Activated CD8-positive, alpha-beta T cell treated with anti-CD3 and anti-CD28 coated beads, Interleukin-2, amount 10 ng/mL, durations not matched to agents 7 days and 5 days (primary cell): ENCODE data around the gene ST14. TPM values are rescaled to one million over a fixed set of nuclear protein-coding genes. Genes with fewer than 3 reads are reported as not detected.

ENCODE experiments used
- ATAC-seq: fragments of 150-1000 bp; cut with Tn5 transposase; one replicate; pipeline ENCODE4 v1.10.0; 2021; ENCODE audit warnings: moderate library complexity
- CTCF ChIA-PET: fragments of 350-600 bp; sonication (Branson Sonifier 250); formaldehyde crosslinking; loops from one replicate; lab custom pipeline; 2021; ENCODE audit warnings: antibody characterized with exemption; lab: Charles Lee
- POLR2A ChIA-PET: fragments of 350-600 bp; sonication (Branson Sonifier 250); formaldehyde crosslinking; loops from one replicate; lab custom pipeline; 2021; ENCODE audit warnings: antibody characterized with exemption; lab: Charles Lee
- DNase-seq: peaks from one replicate; pipeline ENCODE4 v3.0.0-alpha.2; 2020
- H3K27ac Mint-ChIP-seq: one replicate; pipeline ENCODE4 v1.8.0; 2021; ENCODE audit warnings: mild to moderate bottlenecking, mixed read lengths
- H3K27me3 Mint-ChIP-seq: one replicate; pipeline ENCODE4 v1.8.0; 2021; ENCODE audit warnings: low read depth, mixed read lengths
- H3K36me3 Mint-ChIP-seq: one replicate; pipeline ENCODE4 v1.8.0; 2021; ENCODE audit warnings: low read depth, mixed read lengths
- H3K4me1 Mint-ChIP-seq: one replicate; pipeline ENCODE4 v1.8.0; 2021; ENCODE audit warnings: low read depth, mixed read lengths
- H3K4me3 Mint-ChIP-seq: one replicate; pipeline ENCODE4 v1.8.0; 2021; ENCODE audit warnings: mild to moderate bottlenecking, mixed read lengths
- H3K9me3 Mint-ChIP-seq: one replicate; pipeline ENCODE4 v1.8.0; 2022; ENCODE audit warnings: mixed read lengths; ENCODE audit not compliant: insufficient read depth
- total RNA-seq, 2 experiments: library from RNA; stranded (reverse); gene quantifications; one replicate each; pipeline ENCODE4 v1.2.3, GENCODE V29; 2021

ST14 gene
- total RNA-seq, 2 experiments from 2014 or later: not detected

DNA sequence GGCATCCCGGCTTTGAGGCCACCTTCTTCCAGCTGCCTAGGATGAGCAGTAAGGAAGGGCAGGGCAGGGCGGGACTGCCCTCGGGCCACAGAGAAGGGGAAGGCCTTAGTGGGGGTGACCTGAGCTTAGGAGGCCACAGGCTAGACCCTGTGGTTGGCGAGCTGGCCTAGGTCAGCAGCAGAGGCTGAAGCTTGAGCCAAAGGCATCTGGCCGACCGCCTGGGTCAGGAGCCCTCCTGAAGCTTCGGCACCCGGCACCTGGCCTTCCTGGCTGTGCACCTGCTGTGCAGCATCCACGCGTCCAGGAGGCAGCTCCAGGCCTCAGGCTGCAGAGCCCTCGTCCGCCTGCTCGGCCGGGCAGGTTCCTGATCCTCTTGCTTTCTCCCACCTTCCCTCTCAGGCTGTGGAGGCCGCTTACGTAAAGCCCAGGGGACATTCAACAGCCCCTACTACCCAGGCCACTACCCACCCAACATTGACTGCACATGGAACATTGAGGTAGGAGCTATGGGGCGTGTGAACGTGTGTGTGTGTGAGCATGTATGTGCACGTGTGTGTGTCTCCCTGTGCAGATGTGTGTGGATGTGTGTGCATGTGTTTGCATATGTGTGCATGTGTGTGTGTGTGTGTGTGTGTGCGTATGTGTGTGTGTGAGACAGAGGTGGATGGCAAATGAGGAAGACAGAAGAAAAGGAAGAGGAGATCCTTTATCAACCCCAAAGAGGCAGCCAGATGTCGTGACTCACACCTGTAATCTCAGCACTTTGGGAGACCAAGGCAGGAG is 34.9 kb downstream of the ST14 start:
- no peak overlapping the region for H3K27ac Mint-ChIP-seq
- DNase-seq (no peak), ATAC-seq (no peak)
- CTCF ChIA-PET: no interaction called here
- no peaks in the 10 kb centered on the region for H3K9me3 Mint-ChIP-seq
- H3K27me3 Mint-ChIP-seq: no peaks in the 10 kb centered on the region
- POLR2A ChIA-PET: interaction anchor here (0.5 kb wide), 1 partner anchor 289 kb away, joined by 3 read pairs; no protein-coding TSS in a partner anchor
- no peak overlapping the region for H3K4me3 Mint-ChIP-seq
- no peaks in the 10 kb centered on the region for H3K4me1 Mint-ChIP-seq
- no peaks in the 10 kb centered on the region for H3K36me3 Mint-ChIP-seq

DNA sequence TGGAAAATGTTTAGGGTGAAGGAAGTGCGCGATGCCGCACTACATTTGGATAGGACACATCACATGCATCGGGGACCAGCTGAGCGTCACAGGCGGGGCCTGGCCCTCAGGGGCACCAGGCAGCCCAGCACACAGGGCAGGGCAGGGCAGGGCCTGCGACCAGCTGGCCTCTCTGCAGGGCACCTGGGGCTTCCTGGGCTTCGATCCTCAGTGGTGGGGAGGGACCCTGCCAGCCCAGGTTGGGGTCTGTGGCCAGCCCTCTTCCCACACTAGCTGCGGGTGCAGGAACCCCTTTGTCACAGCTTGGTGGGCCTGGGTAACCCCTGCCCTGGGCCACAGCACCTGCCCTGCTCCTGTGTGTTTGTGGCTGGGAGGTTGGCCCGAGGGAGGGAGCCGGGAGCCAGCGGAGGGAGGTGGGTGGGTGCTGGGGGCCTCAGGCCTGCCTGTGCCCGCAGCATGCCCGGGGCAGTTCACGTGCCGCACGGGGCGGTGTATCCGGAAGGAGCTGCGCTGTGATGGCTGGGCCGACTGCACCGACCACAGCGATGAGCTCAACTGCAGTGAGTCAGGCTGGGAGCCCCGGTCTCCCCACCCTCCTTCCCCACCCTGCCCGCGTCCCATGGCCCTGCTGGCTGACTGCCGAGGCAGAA is 37.9 kb downstream of the ST14 start:
- DNase-seq (no peak), ATAC-seq (no peak)
- no peaks in the 10 kb centered on the region for H3K36me3 Mint-ChIP-seq
- no peaks in the 10 kb centered on the region for H3K4me1 Mint-ChIP-seq
- POLR2A ChIA-PET: no interaction called here
- H3K9me3 Mint-ChIP-seq: no peaks in the 10 kb centered on the region
- CTCF ChIA-PET: no interaction called here
- no peak overlapping the region for H3K27ac Mint-ChIP-seq
- H3K27me3 Mint-ChIP-seq: no peaks in the 10 kb centered on the region
- H3K4me3 Mint-ChIP-seq: no peak overlapping the region

DNA sequence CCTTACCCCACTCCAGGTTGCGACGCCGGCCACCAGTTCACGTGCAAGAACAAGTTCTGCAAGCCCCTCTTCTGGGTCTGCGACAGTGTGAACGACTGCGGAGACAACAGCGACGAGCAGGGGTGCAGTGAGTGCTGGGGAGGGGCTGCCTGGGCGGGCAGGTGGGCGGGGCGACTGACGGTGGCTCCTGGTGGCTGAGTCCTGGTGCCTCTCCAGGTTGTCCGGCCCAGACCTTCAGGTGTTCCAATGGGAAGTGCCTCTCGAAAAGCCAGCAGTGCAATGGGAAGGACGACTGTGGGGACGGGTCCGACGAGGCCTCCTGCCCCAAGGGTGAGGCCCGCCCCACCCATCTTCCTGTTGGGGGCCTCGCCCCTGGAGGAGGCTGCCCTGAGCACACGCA is 38.7 kb downstream of the ST14 start:
- ATAC-seq: no peak
- Mint-ChIP-seq H3K4me1 (no peaks in the 10 kb centered on the region), H3K27me3 (no peaks in the 10 kb centered on the region), H3K27ac (no peak overlapping the region), H3K36me3 (no peaks in the 10 kb centered on the region), H3K9me3 (no peaks in the 10 kb centered on the region), H3K4me3 (no peak overlapping the region)
- no peak for DNase-seq
- ChIA-PET CTCF (no interaction called here), POLR2A (no interaction called here)

DNA sequence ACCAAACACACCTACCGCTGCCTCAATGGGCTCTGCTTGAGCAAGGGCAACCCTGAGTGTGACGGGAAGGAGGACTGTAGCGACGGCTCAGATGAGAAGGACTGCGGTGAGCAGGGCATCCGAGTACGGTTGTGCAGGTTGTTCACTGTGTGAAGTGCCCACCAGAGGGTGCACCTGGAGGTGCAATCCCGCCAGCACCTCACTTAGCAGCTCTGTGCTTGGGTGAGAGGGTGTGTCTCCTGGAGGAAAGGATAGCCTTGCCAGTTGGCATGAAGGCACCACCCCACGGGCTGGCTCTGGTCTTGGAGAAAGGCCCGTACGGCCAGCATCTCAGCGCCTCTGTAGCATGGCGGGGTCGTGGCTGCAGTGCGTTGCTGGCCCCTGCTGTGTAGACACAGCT is 39.4 kb downstream of the ST14 start:
- no peak overlapping the region for H3K27ac Mint-ChIP-seq
- no peaks in the 10 kb centered on the region for H3K27me3 Mint-ChIP-seq
- H3K36me3 Mint-ChIP-seq: no peaks in the 10 kb centered on the region
- H3K4me1 Mint-ChIP-seq: no peaks in the 10 kb centered on the region
- no peaks in the 10 kb centered on the region for H3K9me3 Mint-ChIP-seq
- no peak overlapping the region for H3K4me3 Mint-ChIP-seq
- DNase-seq (no peak), ATAC-seq (no peak)
- POLR2A ChIA-PET: no interaction called here
- CTCF ChIA-PET: no interaction called here

DNA sequence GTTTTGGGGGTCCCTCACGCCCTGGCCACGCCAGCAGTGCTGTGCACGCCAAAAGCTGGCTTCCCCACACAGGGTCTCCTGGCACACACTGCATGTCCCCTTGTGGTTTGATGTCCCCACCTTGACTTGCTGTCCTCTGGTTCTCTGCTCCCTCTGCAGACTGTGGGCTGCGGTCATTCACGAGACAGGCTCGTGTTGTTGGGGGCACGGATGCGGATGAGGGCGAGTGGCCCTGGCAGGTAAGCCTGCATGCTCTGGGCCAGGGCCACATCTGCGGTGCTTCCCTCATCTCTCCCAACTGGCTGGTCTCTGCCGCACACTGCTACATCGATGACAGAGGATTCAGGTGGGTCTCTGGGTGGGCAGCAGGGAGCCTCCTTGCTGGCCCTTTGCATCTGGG is 40.2 kb downstream of the ST14 start:
- CTCF ChIA-PET: no interaction called here
- no peaks in the 10 kb centered on the region for H3K36me3 Mint-ChIP-seq
- H3K9me3 Mint-ChIP-seq: no peaks in the 10 kb centered on the region
- POLR2A ChIA-PET: interaction anchor here (0.5 kb wide), 1 partner anchor 138 kb away, joined by 4 read pairs; no protein-coding TSS in a partner anchor
- H3K4me3 Mint-ChIP-seq: no peak overlapping the region
- H3K27me3 Mint-ChIP-seq: no peaks in the 10 kb centered on the region
- H3K4me1 Mint-ChIP-seq: no peaks in the 10 kb centered on the region
- ATAC-seq (no peak), DNase-seq (no peak)
- no peak overlapping the region for H3K27ac Mint-ChIP-seq

DNA sequence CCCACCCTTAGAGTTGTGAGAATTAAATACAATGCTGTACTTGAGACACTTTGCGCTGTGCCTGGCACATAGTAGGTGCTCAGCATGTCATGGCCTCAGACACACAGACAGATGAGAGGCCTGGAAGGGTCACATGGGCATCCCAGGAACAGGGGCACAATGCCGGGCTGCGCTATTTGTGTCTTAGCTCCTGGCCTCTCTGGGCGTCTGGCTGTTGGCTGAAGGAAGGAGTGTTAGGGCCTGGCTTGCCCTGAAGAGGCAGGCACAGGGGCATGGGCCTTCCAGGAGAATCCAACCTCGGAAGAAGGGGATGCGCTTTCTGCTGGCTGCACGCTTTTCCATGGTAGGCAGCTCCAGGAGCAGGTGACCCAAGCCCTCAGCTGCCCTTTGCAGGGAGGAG is 41.4 kb downstream of the ST14 start:
- no peaks in the 10 kb centered on the region for H3K4me1 Mint-ChIP-seq
- POLR2A ChIA-PET: no interaction called here

DNA sequence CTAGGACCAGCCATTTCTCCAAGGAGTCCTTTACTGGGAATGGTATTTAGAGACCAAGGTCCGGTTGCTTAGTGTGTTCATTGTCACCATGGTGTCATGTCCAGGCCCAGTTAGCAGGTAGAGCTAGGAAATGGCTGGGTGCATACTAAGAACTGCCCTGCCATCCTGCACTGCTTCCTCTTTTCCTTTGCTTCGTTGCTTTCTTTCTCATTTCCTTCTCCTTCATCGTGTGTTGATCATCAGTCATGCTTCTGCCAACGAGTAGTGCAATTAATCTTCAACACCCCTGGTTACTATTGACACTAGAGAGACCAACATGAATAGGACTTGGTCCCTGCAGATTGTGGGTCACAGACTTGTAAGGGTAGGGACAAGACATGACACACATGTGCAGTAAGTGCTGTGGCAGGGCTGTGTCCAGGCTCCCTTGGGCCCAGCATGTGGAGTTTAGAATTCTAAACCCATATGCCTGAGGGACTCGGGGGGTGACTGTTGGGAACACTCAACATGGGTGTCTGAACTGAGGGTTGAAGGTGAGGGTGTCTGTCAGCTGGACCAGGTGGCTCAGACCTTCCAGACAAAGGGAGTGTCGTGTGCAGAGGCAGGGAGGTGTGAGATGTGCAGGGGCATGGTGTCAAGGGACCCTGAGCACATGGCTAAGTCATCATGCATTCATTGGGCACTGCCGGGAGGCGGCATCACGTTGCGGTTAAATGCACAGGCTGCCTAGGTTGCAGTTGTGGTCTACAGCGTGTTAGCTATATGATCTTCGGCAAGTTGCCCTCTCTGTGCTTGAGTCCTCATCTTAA is 42.6 kb downstream of the ST14 start:
- no peak overlapping the region for H3K27ac Mint-ChIP-seq
- no peaks in the 10 kb centered on the region for H3K36me3 Mint-ChIP-seq
- ChIA-PET CTCF (interaction anchor here (2.2 kb wide), 1 partner anchor 11 kb away, joined by 6 read pairs; no protein-coding TSS in a partner anchor), POLR2A (no interaction called here)
- no peaks in the 10 kb centered on the region for H3K27me3 Mint-ChIP-seq
- no peak for DNase-seq
- H3K9me3 Mint-ChIP-seq: no peaks in the 10 kb centered on the region
- ATAC-seq: no peak
- H3K4me3 Mint-ChIP-seq: no peak overlapping the region
- no peaks in the 10 kb centered on the region for H3K4me1 Mint-ChIP-seq

More for the DNA sequence above, 41.4 kb downstream of the ST14 start:
- H3K9me3 Mint-ChIP-seq: no peaks in the 10 kb centered on the region
- no peaks in the 10 kb centered on the region for H3K27me3 Mint-ChIP-seq
- CTCF ChIA-PET: interaction anchor here (0.8 to 2.2 kb wide), 2 partner anchors 12 to 661 kb away, joined by 3 to 6 read pairs; no protein-coding TSS in a partner anchor
- no peak overlapping the region for H3K27ac Mint-ChIP-seq
- ATAC-seq (no peak), DNase-seq (no peak)
- no peak overlapping the region for H3K4me3 Mint-ChIP-seq
- no peaks in the 10 kb centered on the region for H3K36me3 Mint-ChIP-seq

DNA sequence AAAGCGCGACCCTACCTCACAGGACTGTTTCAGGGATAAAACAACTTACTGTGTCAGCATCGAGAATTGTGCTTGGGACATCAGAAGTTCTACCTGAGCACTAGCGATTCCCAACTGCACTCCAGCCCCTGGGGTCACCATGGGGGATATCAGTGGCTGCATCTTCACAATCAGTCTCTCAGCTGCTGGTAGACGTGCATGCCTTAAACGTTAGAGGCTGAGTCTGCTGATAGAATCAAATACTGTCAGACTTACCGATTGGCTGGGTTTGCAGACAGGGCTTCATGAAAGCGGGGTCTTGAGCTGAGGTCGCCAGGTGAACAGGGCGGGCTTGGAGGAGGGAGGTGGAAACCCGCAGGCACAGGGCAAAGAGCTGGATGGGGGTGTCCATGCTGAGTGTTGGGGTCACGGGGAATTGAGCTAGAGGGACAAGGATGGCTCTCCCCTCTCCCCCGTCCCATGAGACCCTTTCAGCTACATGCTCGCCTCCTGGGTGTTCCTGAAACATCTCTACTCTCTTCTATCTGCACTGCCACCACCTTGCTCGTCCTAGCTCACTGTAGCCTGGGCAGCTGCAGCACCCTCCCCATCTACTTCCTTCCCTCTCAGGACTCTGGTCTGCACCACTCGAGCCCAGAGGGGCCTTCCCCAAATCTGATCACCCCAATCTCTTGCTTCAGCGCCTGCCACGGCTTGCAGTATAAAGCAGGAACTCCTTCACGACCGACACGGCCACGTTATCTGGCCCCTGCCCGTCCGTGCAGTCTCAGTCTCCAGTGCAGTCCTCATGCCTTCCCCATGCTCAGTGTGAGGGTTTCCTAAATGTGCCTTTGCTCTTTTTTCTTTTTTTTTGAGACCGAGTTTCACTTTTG is 43.5 kb downstream of the ST14 start:
- ATAC-seq: no peak
- no peak overlapping the region for H3K27ac Mint-ChIP-seq
- no peaks in the 10 kb centered on the region for H3K27me3 Mint-ChIP-seq
- no peak overlapping the region for H3K4me3 Mint-ChIP-seq
- POLR2A ChIA-PET: no interaction called here
- DNase-seq: no peak
- H3K9me3 Mint-ChIP-seq: no peaks in the 10 kb centered on the region
- CTCF ChIA-PET: interaction anchor here (2.2 kb wide), 1 partner anchor 10 kb away, joined by 6 read pairs; no protein-coding TSS in a partner anchor
- H3K4me1 Mint-ChIP-seq: no peaks in the 10 kb centered on the region
- no peaks in the 10 kb centered on the region for H3K36me3 Mint-ChIP-seq

DNA sequence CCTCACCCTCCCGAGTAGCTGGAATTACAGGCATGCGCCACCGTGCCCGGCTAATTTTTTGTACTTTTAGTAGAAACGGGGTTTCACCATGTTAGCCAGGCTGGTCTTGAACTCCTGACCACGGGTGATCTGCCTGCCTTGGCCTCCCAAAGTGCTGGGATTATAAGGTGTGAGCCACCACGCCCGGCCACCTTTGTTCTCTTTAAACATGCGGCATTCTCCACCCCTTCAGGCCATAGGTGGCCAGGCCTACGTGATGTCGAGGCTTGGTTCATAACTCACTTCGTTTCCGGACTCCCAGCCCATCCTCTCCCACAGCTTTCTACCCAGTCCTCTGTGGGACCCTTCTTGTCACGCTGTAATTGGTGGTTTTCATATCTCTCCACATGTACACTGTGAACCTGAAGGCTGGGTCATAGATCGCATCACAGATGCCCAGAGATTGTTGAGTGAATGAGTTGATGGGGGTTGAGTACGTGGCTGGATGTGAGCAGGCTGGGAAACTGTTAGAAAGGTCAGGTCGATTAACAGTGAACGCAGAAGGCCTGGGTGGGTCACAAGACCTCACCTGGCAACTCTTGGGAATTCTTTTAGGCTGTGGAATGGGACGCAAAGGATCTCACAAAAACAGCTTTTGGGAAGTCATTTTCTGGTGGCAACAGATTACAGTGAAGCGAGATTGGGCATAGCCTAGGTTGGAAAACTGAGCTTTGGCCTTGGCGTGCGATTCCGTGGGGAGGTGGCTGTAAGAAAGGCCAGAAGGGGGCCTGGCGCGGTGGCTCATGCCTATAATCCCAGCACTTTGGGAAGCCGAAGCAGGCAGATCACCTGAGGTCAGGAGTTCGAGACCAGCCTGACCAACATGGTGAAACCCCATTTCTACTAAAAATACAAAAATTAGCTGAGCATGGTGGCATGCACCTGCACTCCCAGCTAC is 44.5 kb downstream of the ST14 start:
- DNase-seq (no peak), ATAC-seq (no peak)
- Mint-ChIP-seq H3K4me3 (no peak overlapping the region), H3K27me3 (no peaks in the 10 kb centered on the region), H3K4me1 (no peaks in the 10 kb centered on the region), H3K36me3 (no peaks in the 10 kb centered on the region), H3K27ac (no peak overlapping the region), H3K9me3 (no peaks in the 10 kb centered on the region)
- CTCF ChIA-PET: no interaction called here
- POLR2A ChIA-PET: no interaction called here

DNA sequence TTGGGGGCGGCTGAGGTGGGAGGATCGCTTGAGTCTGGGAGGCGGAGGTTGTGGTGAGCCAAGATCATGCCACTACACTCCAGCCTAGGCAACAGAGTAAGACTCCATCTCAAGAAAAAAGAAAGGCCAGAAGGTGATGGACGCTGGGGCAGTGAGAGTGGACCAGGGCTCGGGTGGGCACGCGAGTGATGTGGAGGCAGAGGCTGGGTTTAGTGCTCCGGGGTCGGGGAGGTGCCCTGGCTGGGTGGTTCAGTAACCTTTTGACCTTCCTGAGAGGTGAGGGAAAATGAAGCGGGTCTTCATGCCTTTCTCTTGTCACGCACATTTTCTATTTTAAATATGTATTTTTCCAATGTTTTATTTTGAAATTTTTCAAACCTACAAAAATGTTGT is 45.1 kb downstream of the ST14 start:
- Mint-ChIP-seq H3K36me3 (no peaks in the 10 kb centered on the region), H3K4me3 (no peak overlapping the region), H3K27ac (no peak overlapping the region), H3K9me3 (no peaks in the 10 kb centered on the region), H3K27me3 (no peaks in the 10 kb centered on the region), H3K4me1 (no peaks in the 10 kb centered on the region)
- no peak for ATAC-seq
- CTCF ChIA-PET: no interaction called here
- DNase-seq: no peak
- POLR2A ChIA-PET: no interaction called here
